Chondrocyte (in vitro differentiated cells): ENCODE data around the gene CDK7. TPM values are rescaled to one million over a fixed set of nuclear protein-coding genes. Genes with fewer than 3 reads are reported as not detected.

ENCODE experiments used
- DNase-seq: peaks from one replicate; pipeline ENCODE4 v3.0.0; 2021; ENCODE audit warnings: mixed read lengths, low spot score
- H3K27ac Mint-ChIP-seq: one replicate; pipeline ENCODE4 v1.8.0; 2021; ENCODE audit warnings: mild to moderate bottlenecking, moderate library complexity, mixed read lengths; ENCODE audit not compliant: unreplicated experiment
- H3K27me3 Mint-ChIP-seq: 2 replicates; pipeline ENCODE4 v1.8.0; 2021; ENCODE audit warnings: low read depth, mixed read lengths
- H3K36me3 Mint-ChIP-seq: 2 replicates; pipeline ENCODE4 v1.8.0; 2021; ENCODE audit warnings: low read depth, mixed read lengths
- H3K4me1 Mint-ChIP-seq: 2 replicates; pipeline ENCODE4 v1.8.0; 2021; ENCODE audit warnings: low read depth, mild to moderate bottlenecking, mixed read lengths
- H3K4me3 Mint-ChIP-seq: one replicate; pipeline ENCODE4 v1.8.0; 2021; ENCODE audit warnings: mild to moderate bottlenecking, moderate library complexity, mixed read lengths; ENCODE audit not compliant: unreplicated experiment
- H3K9me3 Mint-ChIP-seq: 2 replicates; pipeline ENCODE4 v1.8.0; 2021; ENCODE audit warnings: low read depth, mixed read lengths
- CTCF ChIP-seq: fragments of 200-600 bp; sonication (generic); IDR thresholded peaks from 2 replicates; pipeline ENCODE4 v1.5.0; 2021; ENCODE audit warnings: antibody characterized with exemption, mild to moderate bottlenecking, moderate library complexity
- total RNA-seq: library from RNA; stranded (reverse); gene quantifications from 3 replicates; pipeline ENCODE4 v1.2.1, GENCODE V29; 2021

Gene CDK7
- total RNA-seq, 1 donor from 2014 or later: 42.9 TPM

- Mint-ChIP-seq H3K9me3 (no peaks in the 10 kb centered on the region), H3K27me3 (no peaks in the 10 kb centered on the region), H3K4me3 (no peak overlapping the region), H3K36me3 (peaks cover 22% of the 10 kb centered on the region), H3K27ac (peak overlapping the region; percentile 95), H3K4me1 (peaks cover 46% of the 10 kb centered on the region)
- TF ChIP-seq CTCF: no peak
- no peak for DNase-seq
Measured at GRCh38 chr5:69270840-69271239, 36.2 kb downstream of the CDK7 start.

- Mint-ChIP-seq H3K9me3 (no peaks in the 10 kb centered on the region), H3K27ac (peak overlapping the region; percentile 95), H3K36me3 (peaks cover 21% of the 10 kb centered on the region), H3K27me3 (no peaks in the 10 kb centered on the region), H3K4me1 (peaks cover 48% of the 10 kb centered on the region), H3K4me3 (peak overlapping the region; percentile 14)
- DNase-seq: no peak
- TF ChIP-seq CTCF: no peak
Measured at GRCh38 chr5:69271376-69271775, 36.7 kb downstream of the CDK7 start.

- no peaks in the 10 kb centered on the region for H3K9me3 Mint-ChIP-seq
- peaks cover 22% of the 10 kb centered on the region for H3K36me3 Mint-ChIP-seq
Measured at GRCh38 chr5:69275563-69275962, 40.9 kb downstream of the CDK7 start.

GRCh38 chr5:69276422-69277174, 41.9 kb downstream of the CDK7 start:
- H3K36me3 Mint-ChIP-seq: peaks cover 21% of the 10 kb centered on the region

More at GRCh38 chr5:69275563-69275962, 40.9 kb downstream of the CDK7 start:
- peaks cover 45% of the 10 kb centered on the region for H3K4me1 Mint-ChIP-seq
- H3K4me3 Mint-ChIP-seq: no peak overlapping the region
- DNase-seq: no peak
- no peaks in the 10 kb centered on the region for H3K27me3 Mint-ChIP-seq
- no peak for TF ChIP-seq CTCF
- peak overlapping the region; percentile 86 for H3K27ac Mint-ChIP-seq

GRCh38 chr5:69279517-69279916, 44.8 kb downstream of the CDK7 start:
- peaks cover 20% of the 10 kb centered on the region for H3K36me3 Mint-ChIP-seq
- H3K4me1 Mint-ChIP-seq: peaks cover 22% of the 10 kb centered on the region
- no peaks in the 10 kb centered on the region for H3K9me3 Mint-ChIP-seq
- no peak for TF ChIP-seq CTCF
- no peak overlapping the region for H3K4me3 Mint-ChIP-seq
- H3K27me3 Mint-ChIP-seq: no peaks in the 10 kb centered on the region
- H3K27ac Mint-ChIP-seq: no peak overlapping the region
- no peak for DNase-seq

More at GRCh38 chr5:69276422-69277174, 41.9 kb downstream of the CDK7 start:
- peak overlapping the region; percentile 86 for H3K27ac Mint-ChIP-seq
- no peaks in the 10 kb centered on the region for H3K9me3 Mint-ChIP-seq
- no peak for DNase-seq
- H3K4me1 Mint-ChIP-seq: peaks cover 36% of the 10 kb centered on the region
- H3K27me3 Mint-ChIP-seq: no peaks in the 10 kb centered on the region
- H3K4me3 Mint-ChIP-seq: no peak overlapping the region
- no peak for TF ChIP-seq CTCF
